ENCODE results near the gene HDGFL3.

DNA sequence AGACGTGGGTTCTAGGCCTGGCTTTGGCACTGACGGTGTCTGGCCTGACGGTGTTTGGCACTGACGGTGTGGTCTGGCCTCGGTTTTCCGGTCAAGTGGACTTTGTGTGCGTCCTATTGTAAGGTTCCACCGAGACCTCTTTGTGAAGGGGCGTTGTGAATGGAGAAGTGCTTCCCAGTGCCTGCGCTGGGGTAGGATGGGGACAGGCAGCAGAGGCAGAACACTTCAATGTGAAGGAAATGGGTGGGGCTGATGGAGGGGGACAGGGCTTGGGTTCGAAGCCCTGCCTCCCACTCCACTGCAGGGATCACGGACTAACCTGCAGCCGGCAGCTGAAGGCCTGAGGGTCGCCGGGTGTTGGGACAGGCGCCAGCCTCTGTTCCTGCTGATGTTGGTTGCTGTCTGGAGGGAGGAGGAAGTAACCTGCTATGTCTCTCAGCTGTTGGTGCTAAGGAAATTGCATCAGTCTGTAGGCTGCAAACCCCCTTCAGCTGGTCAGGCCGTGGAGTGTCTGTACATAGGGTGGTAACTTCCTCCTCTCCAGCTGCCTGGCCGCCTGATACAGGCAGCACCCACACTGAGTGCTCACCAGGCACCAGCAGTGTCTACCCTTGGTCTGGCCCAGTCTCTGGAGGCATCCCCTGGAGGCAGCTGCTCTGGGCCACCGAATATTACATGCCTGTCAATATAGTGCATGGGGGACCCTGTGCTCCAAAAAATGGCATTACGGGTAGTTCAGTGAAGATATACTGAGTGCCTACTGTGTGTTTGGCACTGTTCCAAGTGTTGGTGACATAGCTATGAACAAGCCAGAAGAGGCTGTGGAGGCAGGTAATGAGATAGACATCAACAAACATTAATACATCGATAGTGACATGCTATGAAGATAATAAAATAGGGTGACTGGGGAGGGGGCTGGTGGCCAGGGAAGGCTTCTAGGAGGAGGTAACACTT, 99.1 kb downstream of the HDGFL3 start:
- TF ChIP-seq, protein P1, sequence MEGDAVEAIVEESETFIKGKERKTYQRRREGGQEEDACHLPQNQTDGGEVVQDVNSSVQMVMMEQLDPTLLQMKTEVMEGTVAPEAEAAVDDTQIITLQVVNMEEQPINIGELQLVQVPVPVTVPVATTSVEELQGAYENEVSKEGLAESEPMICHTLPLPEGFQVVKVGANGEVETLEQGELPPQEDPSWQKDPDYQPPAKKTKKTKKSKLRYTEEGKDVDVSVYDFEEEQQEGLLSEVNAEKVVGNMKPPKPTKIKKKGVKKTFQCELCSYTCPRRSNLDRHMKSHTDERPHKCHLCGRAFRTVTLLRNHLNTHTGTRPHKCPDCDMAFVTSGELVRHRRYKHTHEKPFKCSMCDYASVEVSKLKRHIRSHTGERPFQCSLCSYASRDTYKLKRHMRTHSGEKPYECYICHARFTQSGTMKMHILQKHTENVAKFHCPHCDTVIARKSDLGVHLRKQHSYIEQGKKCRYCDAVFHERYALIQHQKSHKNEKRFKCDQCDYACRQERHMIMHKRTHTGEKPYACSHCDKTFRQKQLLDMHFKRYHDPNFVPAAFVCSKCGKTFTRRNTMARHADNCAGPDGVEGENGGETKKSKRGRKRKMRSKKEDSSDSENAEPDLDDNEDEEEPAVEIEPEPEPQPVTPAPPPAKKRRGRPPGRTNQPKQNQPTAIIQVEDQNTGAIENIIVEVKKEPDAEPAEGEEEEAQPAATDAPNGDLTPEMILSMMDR (IDR thresholded peaks at IDR 0.05 in 4 of 5, conservative IDR thresholded peaks at IDR 0.05 in 1 of 5) = no peak
- TF ChIP-seq POLR2A (IDR thresholded peaks at IDR 0.05) = peak in 1 of 2 donors; percentile 33
